HG03108 (cell line): ENCODE data around the gene ENDOG.

Experiments
- ATAC-seq: cut with Tn5 transposase; IDR thresholded peaks from one replicate; pipeline ENCODE4 v1.9.1; 2021; ENCODE audit warnings: moderate library complexity; ENCODE audit not compliant: unreplicated experiment

ENDOG gene

GRCh38 chr9:128798896-128799295 lies 19.4 kb upstream of the ENDOG start:
- ATAC-seq, result no peak

GRCh38 chr9:128800061-128800460 lies 18.2 kb upstream of the ENDOG start:
- no peak for ATAC-seq

GRCh38 chr9:128802482-128802881 lies 15.8 kb upstream of the ENDOG start:
- no peak for ATAC-seq

GRCh38 chr9:128805661-128806060 lies 12.6 kb upstream of the ENDOG start:
- no peak for ATAC-seq

- ATAC-seq, result no peak
These were observed 10.5 kb upstream of the ENDOG start for GRCh38 chr9:128807827-128808226.

GRCh38 chr9:128808543-128808942 lies 9.8 kb upstream of the ENDOG start:
- no peak for ATAC-seq

- ATAC-seq, result no peak
These were observed 9.2 kb upstream of the ENDOG start for GRCh38 chr9:128809036-128809599.

- no peak for ATAC-seq
These were observed 8.5 kb upstream of the ENDOG start for GRCh38 chr9:128809831-128810230.

GRCh38 chr9:128810873-128811272 lies 7.4 kb upstream of the ENDOG start:
- ATAC-seq, result no peak

GRCh38 chr9:128818839-128819715 lies 777 bp downstream of the ENDOG start:
- ATAC-seq, result peak; percentile 17

GRCh38 chr9:128819716-128820664 lies 1.7 kb downstream of the ENDOG start:
- no peak for ATAC-seq

GRCh38 chr9:128820665-128821583 lies 2.6 kb downstream of the ENDOG start:
- ATAC-seq, result no peak

- no peak for ATAC-seq
These were observed 3.5 kb downstream of the ENDOG start for GRCh38 chr9:128821584-128822406.

- no peak for ATAC-seq
These were observed 4.2 kb downstream of the ENDOG start for GRCh38 chr9:128822407-128823042.

GRCh38 chr9:128823362-128823902 lies 5.1 kb downstream of the ENDOG start:
- ATAC-seq, result no peak

- no peak for ATAC-seq
These were observed 5.7 kb downstream of the ENDOG start for GRCh38 chr9:128823903-128824406.

- no peak for ATAC-seq
These were observed 6.6 kb downstream of the ENDOG start for GRCh38 chr9:128824911-128825310.

GRCh38 chr9:128825923-128826700 lies 7.8 kb downstream of the ENDOG start:
- ATAC-seq, result no peak
